A673 (cell line): Measurements from ENCODE around the gene YWHAQ. TPM values are rescaled to one million over a fixed set of nuclear protein-coding genes. Genes with fewer than 3 reads are reported as not detected.
A peak's percentile ranks its signal among the peaks of the same experiment; 100 is the strongest.

Experiments
- Bru-seq: library from RNA; stranded (reverse); fragments of 400-500 nt; gene quantifications from one replicate; lab custom pipeline; 2021; lab: Mats Ljungman, UMichigan
- BruChase-seq, 2 experiments: library from RNA; stranded (reverse); fragments of 400-500 nt; gene quantifications; one replicate each; lab custom pipeline; 2021; lab: Mats Ljungman, UMichigan
- BruUV-seq: library from RNA; stranded (reverse); fragments of 400-500 nt; replicated peaks from 2 replicates; lab custom pipeline; 2021; lab: Mats Ljungman, UMichigan
- CTCF ChIA-PET: fragments of 300-600 bp; sonication (Branson Sonifier 250); formaldehyde crosslinking; loops from one replicate; lab custom pipeline; 2022; ENCODE audit warnings: antibody characterized with exemption; lab: Charles Lee
- POLR2A ChIA-PET: fragments of 300-600 bp; sonication (Branson Sonifier 250); formaldehyde crosslinking; loops from one replicate; lab custom pipeline; 2022; ENCODE audit warnings: antibody characterized with exemption; ENCODE audit not compliant: low non-redundant PET; lab: Charles Lee
- DNase-seq: peaks from one replicate; pipeline ENCODE4 v3.0.0-alpha.2; 2015; ENCODE audit warnings: low spot score
- H3K27ac ChIP-seq: fragments of 200-600 bp; sonication (generic); 2 replicates; pipeline ENCODE4 v1.5.1; 2016; ENCODE audit warnings: mixed run types, low read depth, mild to moderate bottlenecking, mixed read lengths, antibody characterized with exemption, low read length; ENCODE audit not compliant: poor library complexity, severe bottlenecking
- H3K27me3 ChIP-seq: fragments of 200-600 bp; sonication (generic); replicated peaks from 2 replicates; pipeline ENCODE4 v1.6.1; 2017; ENCODE audit warnings: mixed run types, low read depth, mild to moderate bottlenecking, mixed read lengths, antibody characterized with exemption, low read length; ENCODE audit not compliant: insufficient read depth, poor library complexity
- H3K36me3 ChIP-seq: fragments of 200-600 bp; sonication (generic); 2 replicates; pipeline ENCODE4 v1.6.1; 2016; ENCODE audit warnings: mixed run types, mild to moderate bottlenecking, mixed read lengths, antibody characterized with exemption, low read length; ENCODE audit not compliant: insufficient read depth, poor library complexity, severe bottlenecking
- H3K4me1 ChIP-seq: fragments of 200-600 bp; sonication (generic); 2 replicates; pipeline ENCODE4 v1.6.1; 2017; ENCODE audit warnings: mixed run types, mild to moderate bottlenecking, mixed read lengths, antibody characterized with exemption, low read length; ENCODE audit not compliant: insufficient read depth, poor library complexity, severe bottlenecking
- H3K4me3 ChIP-seq: fragments of 200-600 bp; sonication (generic); 2 replicates; pipeline ENCODE4 v1.5.1; 2016; ENCODE audit warnings: low read depth, mixed run types, mild to moderate bottlenecking, mixed read lengths, low read length; ENCODE audit not compliant: poor library complexity, severe bottlenecking
- H3K9me3 ChIP-seq: fragments of 200-600 bp; sonication (generic); 2 replicates; pipeline ENCODE4 v1.6.1; 2016; ENCODE audit warnings: mixed run types, low read depth, mild to moderate bottlenecking, mixed read lengths, antibody characterized with exemption, low read length; ENCODE audit not compliant: poor library complexity, severe bottlenecking
- CTCF ChIP-seq: fragments of 300-800, 200-600 bp; sonication (generic); conservative IDR thresholded peaks from 2 replicates; pipeline ENCODE4 v1.5.1; 2017; ENCODE audit warnings: low read depth, mild to moderate bottlenecking, antibody characterized with exemption, low read length, moderate library complexity, mixed read lengths
- EZH2 ChIP-seq: fragments of 200-600 bp; sonication (generic); IDR thresholded peaks from 2 replicates; pipeline ENCODE4 v1.6.1; 2017; ENCODE audit warnings: borderline replicate concordance, low read depth, mild to moderate bottlenecking, mixed read lengths, antibody characterized with exemption, low read length; ENCODE audit not compliant: poor library complexity, severe bottlenecking
- intact Hi-C: fragments of 100-400 bp; cut with micrococcal nuclease; formaldehyde crosslinking; loops from one replicate; pipeline ENCODE4 v1.10.0; 2022; ENCODE audit not compliant: unreplicated experiment
- long read RNA-seq: library from polyadenylated mRNA; stranded (forward); transcript quantifications from one replicate; pipeline ENCODE4 v2.0.0, GENCODE V29; 2022
- total RNA-seq: library from RNA; stranded (reverse); gene quantifications from 2 replicates; pipeline ENCODE4 v1.2.3, GENCODE V29; 2021

Gene YWHAQ
- total RNA-seq (505 and 533 TPM in 2 replicates), Bru-seq, nascent RNA (percentile 98 among the genes with signal in this experiment), BruChase-seq, experiment 1, labeled RNA remaining after a 2-hour chase (percentile 93 among the genes with signal in this experiment), BruChase-seq, experiment 2, labeled RNA remaining after a 6-hour chase (percentile 97 among the genes with signal in this experiment)
- long read RNA-seq, transcript YWHAQ-201 (6 exons, 2,208 nt) = major isoform, 1,172 of 1,419 reads
- long read RNA-seq, transcript YWHAQ-202 (5 exons, 2,216 nt) = minor isoform, 206 of 1,419 reads
- long read RNA-seq, partial matches to known transcripts = 7 of 1,419 reads
- long read RNA-seq, other reads (novel, unspliced or antisense) = 34 of 1,419 reads

- no peaks in the 10 kb centered on the region for H3K9me3 ChIP-seq
- peak; percentile 99 for DNase-seq
- H3K36me3 ChIP-seq = peaks cover 34% of the 10 kb centered on the region
- H3K4me1 ChIP-seq = peaks cover 13% of the 10 kb centered on the region
- H3K27me3 ChIP-seq = no peaks in the 10 kb centered on the region
- BruUV-seq = no TSS peak
- ChIA-PET CTCF (no interaction called here), POLR2A (interaction anchor here (0.7 to 1.0 kb wide), 2 partner anchors 158 to 212 kb away, joined by 4 to 11 read pairs; no protein-coding TSS in a partner anchor)
- peak within 1 kb of the TSS; percentile 79 for H3K4me3 ChIP-seq
- peak within 1 kb of the TSS; percentile 95 for H3K27ac ChIP-seq
- intact Hi-C loops = no loop called here
- no peak for TF ChIP-seq EZH2
These were observed at the start of gene YWHAQ for GRCh38 chr2:9630736-9631552. YWHAQ (minus strand) TSS chr2:9630997; CDS start chr2:9630452, 545 bp downstream.

- H3K4me1 ChIP-seq = peaks cover 11% of the 10 kb centered on the region
- H3K36me3 ChIP-seq = no peaks in the 10 kb centered on the region
- no peaks in the 10 kb centered on the region for H3K9me3 ChIP-seq
- ChIA-PET POLR2A (no interaction called here), CTCF (no interaction called here)
- no TSS peak for BruUV-seq
- H3K4me3 ChIP-seq = no peak overlapping the region
- no peak overlapping the region for H3K27ac ChIP-seq
- no peak for TF ChIP-seq EZH2
- TF ChIP-seq CTCF = no peak
- H3K27me3 ChIP-seq = no peaks in the 10 kb centered on the region
- DNase-seq = no peak
- intact Hi-C loops = no loop called here
These were observed 49.3 kb upstream of the YWHAQ start for GRCh38 chr2:9680082-9680481.

GRCh38 chr2:9679218-9679617, 48.4 kb upstream of the YWHAQ start:
- Histone ChIP-seq H3K9me3 (no peaks in the 10 kb centered on the region), H3K36me3 (no peaks in the 10 kb centered on the region), H3K4me1 (peaks cover 18% of the 10 kb centered on the region), H3K27ac (no peak overlapping the region), H3K4me3 (no peak overlapping the region), H3K27me3 (no peaks in the 10 kb centered on the region)
- CTCF ChIA-PET = no interaction called here
- TF ChIP-seq EZH2 (no peak), CTCF (no peak)
- POLR2A ChIA-PET = no interaction called here
- DNase-seq = no peak
- BruUV-seq = no TSS peak
- intact Hi-C loops = no loop called here
